HUDEP-2 (cell line): ENCODE data around the gene ALPK3.
A peak's percentile ranks its signal among the peaks of the same experiment; 100 is the strongest.

ENCODE experiments used
- DNase-seq, 76 experiments: peaks; one replicate each; lab custom pipeline; 2025; ENCODE audit not compliant: unreplicated experiment in 76 of 76; lab: John Stamatoyannopoulos, UW

Gene ALPK3

DNA sequence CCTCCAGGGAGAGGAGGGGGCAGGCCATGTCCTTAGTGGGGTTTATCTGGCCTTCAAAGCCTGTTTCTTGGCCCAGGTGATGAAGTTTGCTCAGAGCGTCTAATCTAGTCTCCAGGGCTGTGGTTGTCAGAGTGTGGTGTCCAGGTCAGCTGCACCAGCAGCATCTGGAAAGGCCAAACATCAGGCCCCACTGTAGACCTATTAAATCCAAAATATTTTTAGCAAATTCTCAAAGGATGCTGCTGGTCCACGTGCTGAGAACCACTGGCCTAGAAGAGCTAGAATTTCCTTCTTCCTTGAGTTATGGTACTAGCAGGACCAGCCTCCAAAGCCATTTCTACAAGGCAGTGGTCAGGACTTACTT, 96.2 kb downstream of the ALPK3 start:
- DNase-seq: no peak

- no peak for DNase-seq
Measured at GRCh38 chr15:84914351-84914750, 97.2 kb downstream of the ALPK3 start.

DNA sequence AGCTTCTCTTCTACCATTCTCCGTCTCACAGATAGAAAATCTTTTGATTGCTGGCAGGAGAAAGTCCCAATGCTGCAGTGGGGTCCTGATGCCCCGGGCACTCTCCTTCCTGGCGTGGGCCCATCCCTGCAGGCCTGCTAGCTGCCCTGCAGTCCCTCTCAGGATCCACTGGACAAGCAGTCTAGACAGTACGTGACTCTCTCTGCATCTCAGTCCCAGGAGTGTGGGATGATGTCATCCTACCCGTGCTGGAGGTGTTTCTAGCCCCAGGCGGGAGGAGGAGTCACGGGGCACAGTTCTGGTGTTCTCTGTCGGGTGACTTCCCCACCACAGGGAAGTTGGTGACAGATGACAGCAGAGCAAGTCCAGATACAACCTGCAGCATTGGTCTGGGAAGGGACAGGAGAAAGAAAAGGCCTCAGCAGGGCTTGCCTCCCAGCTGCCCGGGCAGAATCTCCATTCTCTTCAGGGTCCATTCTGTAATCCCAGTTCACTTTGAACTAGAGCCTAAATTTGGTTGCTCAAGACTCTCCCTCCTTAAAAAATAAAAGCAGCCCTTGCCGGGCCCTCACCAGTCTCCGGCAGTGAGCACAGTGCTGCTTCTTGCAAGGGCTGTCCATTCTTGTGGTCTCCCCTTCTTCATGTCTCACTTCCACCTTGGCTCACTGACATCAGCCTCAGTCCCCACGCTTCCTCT, 97.9 kb downstream of the ALPK3 start:
- peak in 20 of 76 experiments; percentile 2 to 70 (median 14) for DNase-seq

GRCh38 chr15:84915606-84915958, 98.4 kb downstream of the ALPK3 start:
- no peak for DNase-seq

DNA sequence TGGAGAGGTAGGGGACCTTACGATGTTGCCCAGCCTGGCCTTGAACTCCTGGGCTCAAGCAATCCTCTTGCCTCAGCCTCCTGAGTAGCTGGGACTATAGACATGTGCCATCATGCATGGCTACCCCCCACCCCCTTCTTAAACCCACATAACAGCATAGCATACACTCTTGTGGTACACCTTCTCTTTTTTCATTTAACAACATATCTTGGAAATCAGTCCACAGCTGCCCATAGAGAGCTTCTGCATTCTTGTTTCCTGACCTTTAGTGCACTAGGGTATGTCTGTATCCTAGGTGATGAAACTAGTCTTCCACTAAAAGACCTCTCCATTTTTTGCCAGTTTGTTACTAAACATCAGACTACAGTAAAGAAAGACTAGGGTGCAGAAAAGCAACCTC, 100.3 kb downstream of the ALPK3 start:
- DNase-seq: no peak

DNA sequence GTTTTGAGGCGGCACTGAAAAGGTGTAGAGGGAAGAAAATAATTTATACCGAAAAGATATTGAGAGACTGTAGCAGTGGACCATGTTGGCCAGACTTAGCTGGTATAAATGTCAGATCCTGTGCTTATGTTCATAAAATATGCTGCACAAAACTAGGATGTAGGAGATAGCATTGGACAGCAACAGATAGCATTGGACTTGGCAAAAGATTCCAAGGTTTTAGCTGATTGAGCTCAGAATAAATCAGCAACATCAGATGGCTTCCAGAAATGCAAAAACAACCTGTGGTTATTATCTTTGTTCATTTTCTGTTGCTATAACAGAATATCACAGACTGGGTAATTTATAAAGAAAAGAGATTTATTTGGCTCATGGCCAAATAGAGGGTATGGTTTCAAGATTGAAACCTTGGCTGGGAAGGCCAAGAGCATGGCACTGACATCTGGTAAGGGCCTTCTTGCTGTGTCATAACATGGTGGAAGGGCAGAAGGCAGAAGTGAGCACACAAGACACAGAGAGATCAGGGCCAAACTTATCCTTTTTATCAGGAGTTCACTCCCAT, 102.0 kb downstream of the ALPK3 start:
- DNase-seq: no peak

DNA sequence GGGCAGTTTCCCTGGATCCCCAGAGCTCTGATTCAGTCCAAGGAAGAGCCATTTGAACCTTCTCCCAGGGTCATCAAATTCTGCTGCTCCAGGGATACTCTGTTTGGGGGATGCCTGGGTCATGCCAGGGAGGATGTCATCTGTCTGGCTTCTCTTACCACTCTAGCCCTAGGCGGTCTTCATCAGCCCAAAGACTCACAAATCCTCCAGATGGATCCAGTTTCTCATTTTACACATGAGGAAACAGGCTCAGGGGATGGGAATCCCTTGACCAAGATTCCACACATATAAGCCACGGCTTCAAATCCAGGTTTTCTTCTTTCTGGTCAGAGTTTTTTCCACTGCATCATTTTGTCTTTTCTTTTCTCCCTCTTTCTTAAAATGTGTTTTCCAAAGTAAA, 104.0 kb downstream of the ALPK3 start:
- DNase-seq: no peak

DNA sequence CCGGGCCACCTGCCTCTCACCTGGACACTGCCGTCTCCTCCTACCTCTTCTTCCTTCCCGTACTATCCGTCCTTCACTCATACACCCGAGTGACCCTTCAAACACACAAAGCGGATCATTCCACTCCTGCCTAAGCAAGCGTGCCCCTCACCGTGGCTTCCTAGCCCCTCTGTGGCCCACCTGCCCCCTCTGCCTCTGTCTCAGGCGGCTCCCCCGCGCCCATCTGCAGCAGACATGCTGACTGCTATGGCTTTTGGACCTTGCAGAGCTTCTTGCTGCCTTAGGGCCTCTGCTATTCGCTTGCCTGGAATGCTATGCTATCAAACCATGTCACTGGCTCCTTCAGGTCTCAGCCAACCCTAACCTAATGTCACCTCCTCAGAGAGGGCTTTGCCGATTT, 105.4 kb downstream of the ALPK3 start:
- DNase-seq: no peak
